ACC112 (cell line): ENCODE results near the gene MTAP.
A peak's percentile ranks its signal among the peaks of the same experiment; 100 is the strongest.

ENCODE experiments used
- H2AFZ ChIP-seq: fragments of 200-600 bp; sonication (generic); one replicate; pipeline ENCODE4 v1.6.0; 2017; ENCODE audit warnings: antibody characterized with exemption, low read length; ENCODE audit not compliant: unreplicated experiment
- H3K27ac ChIP-seq: fragments of 200-600 bp; sonication (generic); 2 replicates; pipeline ENCODE4 v1.5.1; 2014; ENCODE audit warnings: low read depth, mild to moderate bottlenecking, antibody characterized with exemption, low read length, moderate library complexity
- H3K27me3 ChIP-seq: fragments of 200-600 bp; sonication (generic); 2 replicates; pipeline ENCODE4 v1.6.1; 2014; ENCODE audit warnings: mild to moderate bottlenecking, antibody characterized with exemption, low read length, moderate library complexity, mixed read lengths; ENCODE audit not compliant: insufficient read depth
- H3K36me3 ChIP-seq: fragments of 200-600 bp; sonication (generic); 2 replicates; pipeline ENCODE4 v1.6.1; 2016; ENCODE audit warnings: mild to moderate bottlenecking, antibody characterized with exemption, low read length, moderate library complexity, mixed read lengths; ENCODE audit not compliant: insufficient read depth
- H3K4me1 ChIP-seq: fragments of 200-600 bp; sonication (generic); one replicate; pipeline ENCODE4 v1.6.1; 2016; ENCODE audit warnings: low read length, mixed read lengths; ENCODE audit not compliant: insufficient read depth, unreplicated experiment, control insufficient read depth
- H3K4me3 ChIP-seq: fragments of 200-600 bp; sonication (generic); 2 replicates; pipeline ENCODE4 v1.5.1; 2014; ENCODE audit warnings: mild to moderate bottlenecking, low read depth, low read length
- H3K79me2 ChIP-seq: fragments of 200-600 bp; sonication (generic); one replicate; pipeline ENCODE4 v1.6.0; 2016; ENCODE audit warnings: low read length; ENCODE audit not compliant: control insufficient read depth, unreplicated experiment, insufficient read depth

The MTAP gene

DNA sequence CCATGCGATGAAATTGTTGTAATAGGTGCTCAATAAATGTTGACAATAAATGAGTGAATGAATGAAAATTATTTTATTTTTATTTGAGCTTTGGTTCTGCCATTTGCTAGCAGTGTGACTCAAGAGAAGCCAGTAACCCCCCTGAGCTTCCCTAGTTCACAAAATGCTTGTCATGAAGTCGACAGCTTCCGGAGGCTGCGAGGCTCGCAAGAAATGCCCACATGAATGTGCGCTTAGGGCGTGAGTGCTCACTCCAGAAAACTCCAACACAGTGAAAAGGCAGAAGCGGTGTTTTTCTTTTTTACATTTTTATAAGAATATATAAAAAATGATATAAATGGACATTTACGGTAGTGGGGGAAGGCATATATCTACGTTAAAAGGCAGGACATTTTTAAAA lies 165.3 kb downstream of the MTAP start:
- no peak overlapping the region for H2AFZ ChIP-seq
- no peaks in the 10 kb centered on the region for H3K27me3 ChIP-seq
- H3K4me3 ChIP-seq: no peak overlapping the region
- H3K36me3 ChIP-seq: peaks cover 42% of the 10 kb centered on the region
- H3K79me2 ChIP-seq: peaks cover 32% of the 10 kb centered on the region
- no peak overlapping the region for H3K27ac ChIP-seq
- peaks cover 17% of the 10 kb centered on the region for H3K4me1 ChIP-seq

- Histone ChIP-seq H3K4me3 (no peak overlapping the region), H3K27ac (no peak overlapping the region), H3K27me3 (no peaks in the 10 kb centered on the region), H3K79me2 (peaks cover 40% of the 10 kb centered on the region), H3K4me1 (peaks cover 17% of the 10 kb centered on the region), H3K36me3 (peaks cover 42% of the 10 kb centered on the region), H2AFZ (no peak overlapping the region)
These were observed 166.0 kb downstream of the MTAP start for GRCh38 chr9:21968331-21969010.

GRCh38 chr9:21969011-21969940 lies 166.8 kb downstream of the MTAP start:
- Histone ChIP-seq H3K27ac (no peak overlapping the region), H3K4me3 (no peak overlapping the region), H3K27me3 (no peaks in the 10 kb centered on the region), H3K36me3 (peaks cover 42% of the 10 kb centered on the region), H3K4me1 (peaks cover 17% of the 10 kb centered on the region), H2AFZ (no peak overlapping the region), H3K79me2 (peaks cover 48% of the 10 kb centered on the region)

GRCh38 chr9:21969951-21970799 lies 167.7 kb downstream of the MTAP start:
- Histone ChIP-seq H3K27me3 (no peaks in the 10 kb centered on the region), H3K36me3 (peaks cover 42% of the 10 kb centered on the region), H3K79me2 (peaks cover 57% of the 10 kb centered on the region), H3K4me1 (peaks cover 17% of the 10 kb centered on the region), H2AFZ (no peak overlapping the region), H3K4me3 (no peak overlapping the region), H3K27ac (no peak overlapping the region)

DNA sequence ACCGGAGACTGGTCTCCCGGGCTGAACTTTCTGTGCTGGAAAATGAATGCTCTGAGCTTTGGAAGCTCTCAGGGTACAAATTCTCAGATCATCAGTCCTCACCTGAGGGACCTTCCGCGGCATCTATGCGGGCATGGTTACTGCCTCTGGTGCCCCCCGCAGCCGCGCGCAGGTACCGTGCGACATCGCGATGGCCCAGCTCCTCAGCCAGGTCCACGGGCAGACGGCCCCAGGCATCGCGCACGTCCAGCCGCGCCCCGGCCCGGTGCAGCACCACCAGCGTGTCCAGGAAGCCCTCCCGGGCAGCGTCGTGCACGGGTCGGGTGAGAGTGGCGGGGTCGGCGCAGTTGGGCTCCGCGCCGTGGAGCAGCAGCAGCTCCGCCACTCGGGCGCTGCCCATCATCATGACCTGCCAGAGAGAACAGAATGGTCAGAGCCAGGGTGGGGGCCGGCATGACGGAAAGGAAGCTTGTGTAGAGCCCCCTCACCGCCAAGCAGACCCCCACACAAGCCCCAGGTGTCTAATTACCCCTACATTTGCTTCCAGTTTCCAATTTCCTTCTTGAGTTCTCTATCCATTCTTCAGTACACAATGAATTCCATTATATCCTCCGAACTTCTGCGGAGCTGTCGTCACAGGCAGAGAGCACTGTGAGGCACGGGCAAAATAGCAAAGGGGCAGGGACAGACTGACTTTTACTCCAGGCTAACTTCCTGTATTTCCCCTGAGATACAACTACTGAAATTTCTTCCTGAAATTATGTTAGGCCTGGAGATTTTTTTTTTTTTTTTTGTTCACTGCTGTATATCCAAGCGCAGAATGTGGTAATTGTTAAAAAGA lies 168.6 kb downstream of the MTAP start:
- peaks cover 42% of the 10 kb centered on the region for H3K36me3 ChIP-seq
- H2AFZ ChIP-seq: no peak overlapping the region
- no peak overlapping the region for H3K27ac ChIP-seq
- no peaks in the 10 kb centered on the region for H3K27me3 ChIP-seq
- H3K79me2 ChIP-seq: peaks cover 65% of the 10 kb centered on the region
- H3K4me3 ChIP-seq: no peak overlapping the region
- peaks cover 12% of the 10 kb centered on the region for H3K4me1 ChIP-seq

DNA sequence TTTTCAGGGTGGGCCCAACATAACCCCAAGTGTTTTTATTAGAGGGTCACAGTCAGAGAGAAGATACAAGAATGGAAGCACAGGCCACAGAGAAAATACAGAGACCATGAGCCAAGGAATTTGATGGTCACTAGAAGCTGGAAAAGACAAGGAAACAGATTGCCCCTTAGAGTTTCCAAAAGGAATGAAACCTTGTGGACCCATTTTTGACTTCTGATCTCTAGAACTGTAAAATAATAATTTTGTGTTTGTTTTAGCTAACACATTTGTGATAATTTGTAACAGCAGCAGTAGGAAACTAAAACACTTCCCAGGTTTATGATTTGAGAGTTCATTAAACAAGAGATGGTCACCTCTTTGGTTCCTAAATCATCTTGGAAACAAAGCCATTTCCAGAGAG lies 169.9 kb downstream of the MTAP start:
- Histone ChIP-seq H3K79me2 (peaks cover 77% of the 10 kb centered on the region), H3K4me3 (peak overlapping the region; percentile 92), H3K4me1 (peaks cover 17% of the 10 kb centered on the region), H3K27ac (peak overlapping the region; percentile 84), H2AFZ (no peak overlapping the region), H3K27me3 (no peaks in the 10 kb centered on the region), H3K36me3 (peaks cover 34% of the 10 kb centered on the region)

DNA sequence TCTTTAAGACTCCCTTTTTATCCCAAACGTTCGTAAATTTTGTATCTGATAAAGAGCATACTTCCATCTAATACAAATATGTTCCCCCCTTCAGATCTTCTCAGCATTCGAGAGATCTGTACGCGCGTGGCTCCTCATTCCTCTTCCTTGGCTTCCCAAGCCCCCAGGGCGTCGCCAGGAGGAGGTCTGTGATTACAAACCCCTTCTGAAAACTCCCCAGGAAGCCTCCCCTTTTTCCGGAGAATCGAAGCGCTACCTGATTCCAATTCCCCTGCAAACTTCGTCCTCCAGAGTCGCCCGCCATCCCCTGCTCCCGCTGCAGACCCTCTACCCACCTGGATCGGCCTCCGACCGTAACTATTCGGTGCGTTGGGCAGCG lies 171.9 kb downstream of the MTAP start:
- Histone ChIP-seq H3K27ac (peak overlapping the region; percentile 84), H3K79me2 (peaks cover 91% of the 10 kb centered on the region), H3K36me3 (peaks cover 16% of the 10 kb centered on the region), H3K4me1 (peaks cover 32% of the 10 kb centered on the region), H2AFZ (no peak overlapping the region), H3K27me3 (no peaks in the 10 kb centered on the region), H3K4me3 (peak overlapping the region; percentile 92)

- no peaks in the 10 kb centered on the region for H3K27me3 ChIP-seq
- H3K4me3 ChIP-seq: peak overlapping the region; percentile 92
- peaks cover 32% of the 10 kb centered on the region for H3K4me1 ChIP-seq
- H3K27ac ChIP-seq: peak overlapping the region; percentile 84
- H3K36me3 ChIP-seq: peaks cover 11% of the 10 kb centered on the region
- H2AFZ ChIP-seq: peak overlapping the region; percentile 87
- peaks cover 92% of the 10 kb centered on the region for H3K79me2 ChIP-seq
These were observed 172.4 kb downstream of the MTAP start for GRCh38 chr9:21974722-21975409.

GRCh38 chr9:21976334-21976875 lies 174.0 kb downstream of the MTAP start:
- Histone ChIP-seq H3K27me3 (no peaks in the 10 kb centered on the region), H3K27ac (peak overlapping the region; percentile 84; the same call in 1 of the 2 replicates), H3K4me3 (peak overlapping the region; percentile 92; the same call in 1 of the 2 replicates), H3K36me3 (no peaks in the 10 kb centered on the region; the same call in 1 of the 2 replicates), H3K4me1 (peaks cover 32% of the 10 kb centered on the region), H3K79me2 (peaks cover 83% of the 10 kb centered on the region), H2AFZ (no peak overlapping the region)
